NCI-H82 (cell line): Measurements from ENCODE around the gene BPHL.
"Not testable (repeated sequence)": the region's sequence is repeated elsewhere in the genome, so short reads cannot be mapped to it uniquely, and the experiment has no call there.

Experiments
- DNase-seq: peaks from one replicate; lab custom pipeline; 2025; lab: John Stamatoyannopoulos, UW

BPHL gene

GRCh38 chr6:3122823-3123182 lies 4.3 kb downstream of the BPHL start:
- no peak for DNase-seq

DNA sequence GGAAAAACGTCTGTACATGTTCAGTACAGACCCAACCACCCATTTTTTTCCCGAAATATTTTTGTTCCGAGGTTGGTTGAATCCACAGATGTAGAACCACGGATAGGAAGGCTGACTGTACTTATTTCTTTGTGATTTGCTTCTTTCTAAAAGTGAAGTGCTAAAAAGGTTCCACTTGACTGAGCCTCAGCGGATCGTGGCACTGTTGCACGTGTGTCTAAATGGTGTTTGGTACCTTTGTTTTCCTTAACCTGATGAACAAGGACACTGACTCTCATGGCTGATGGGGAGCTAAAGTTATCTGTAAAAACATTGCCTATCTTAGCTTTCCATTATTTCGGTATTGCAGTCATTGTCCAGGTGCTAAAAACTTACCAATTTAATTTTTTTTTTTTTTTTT lies 6.2 kb downstream of the BPHL start:
- DNase-seq: no peak

GRCh38 chr6:3125815-3126214 lies 7.3 kb downstream of the BPHL start:
- no peak for DNase-seq

GRCh38 chr6:3128356-3129108 lies 10.0 kb downstream of the BPHL start:
- DNase-seq: no peak

DNA sequence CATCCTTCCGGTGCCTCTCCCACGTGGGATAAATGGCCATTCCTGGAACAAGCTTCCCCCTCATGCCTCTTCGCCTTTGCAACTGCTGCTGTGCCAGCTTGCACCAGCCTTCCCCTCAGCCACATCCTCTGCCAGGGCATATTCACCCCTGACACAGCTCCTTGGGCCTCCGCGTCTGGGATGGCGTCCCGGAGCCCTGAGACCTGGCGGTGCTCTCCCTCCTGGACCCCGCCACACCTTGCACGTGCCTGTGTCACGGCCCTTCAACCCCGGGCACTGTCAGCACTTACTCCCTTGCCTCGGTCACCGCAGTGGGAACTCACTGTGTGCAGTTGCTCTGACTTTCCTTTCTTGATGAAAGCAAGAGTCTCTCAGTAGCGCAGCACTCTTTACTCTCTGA lies 13.2 kb downstream of the BPHL start:
- no peak for DNase-seq

DNA sequence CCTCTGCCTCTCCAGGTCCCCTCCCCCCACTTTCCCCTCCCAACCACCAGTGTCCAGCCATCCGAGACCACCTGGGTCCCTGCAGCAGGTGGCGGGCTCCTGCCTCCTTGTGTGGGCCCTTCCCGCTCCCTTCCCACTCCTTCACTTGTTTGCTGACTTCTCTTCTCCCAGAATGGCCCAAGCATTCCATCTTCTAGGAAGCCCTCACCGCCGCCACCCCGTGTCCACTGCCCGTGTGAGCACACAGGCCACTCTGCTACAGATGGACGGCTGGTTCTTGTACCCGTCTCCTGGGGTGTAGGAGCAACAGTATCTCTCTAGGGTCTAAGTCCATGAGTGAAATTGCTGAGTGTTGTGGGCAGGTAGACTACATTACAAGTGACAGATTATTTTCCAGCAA lies 15.0 kb downstream of the BPHL start:
- no peak for DNase-seq

DNA sequence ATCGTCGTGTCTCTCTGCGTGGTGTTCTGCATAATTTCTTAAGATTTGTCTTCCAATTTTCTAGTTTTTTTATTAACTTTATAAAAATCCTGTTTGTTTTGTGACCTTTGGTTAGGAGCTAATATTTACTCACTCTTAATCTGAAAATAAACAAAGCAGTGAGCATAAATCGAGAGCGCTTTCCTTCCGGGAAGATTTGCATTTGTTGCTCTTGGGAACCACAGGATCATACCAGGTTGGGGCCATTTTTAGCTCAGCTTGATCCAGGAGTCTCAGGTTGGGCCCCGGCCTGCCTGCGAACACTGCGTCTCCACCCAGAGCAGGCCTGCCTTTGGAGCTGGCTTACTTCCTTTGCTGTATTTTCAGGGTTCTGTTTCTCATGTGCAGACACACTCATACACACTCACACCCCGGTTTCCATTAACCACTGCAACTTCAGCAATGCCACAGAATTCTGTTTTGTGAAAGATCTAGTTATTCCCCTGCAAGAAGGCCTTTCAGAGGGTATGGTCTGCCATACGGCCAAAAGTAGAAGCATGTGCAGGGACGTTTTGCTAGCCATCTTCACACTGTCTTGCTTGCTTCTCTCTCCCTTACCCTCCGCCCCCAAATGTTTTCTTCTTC lies 17.3 kb downstream of the BPHL start:
- DNase-seq: no peak

DNA sequence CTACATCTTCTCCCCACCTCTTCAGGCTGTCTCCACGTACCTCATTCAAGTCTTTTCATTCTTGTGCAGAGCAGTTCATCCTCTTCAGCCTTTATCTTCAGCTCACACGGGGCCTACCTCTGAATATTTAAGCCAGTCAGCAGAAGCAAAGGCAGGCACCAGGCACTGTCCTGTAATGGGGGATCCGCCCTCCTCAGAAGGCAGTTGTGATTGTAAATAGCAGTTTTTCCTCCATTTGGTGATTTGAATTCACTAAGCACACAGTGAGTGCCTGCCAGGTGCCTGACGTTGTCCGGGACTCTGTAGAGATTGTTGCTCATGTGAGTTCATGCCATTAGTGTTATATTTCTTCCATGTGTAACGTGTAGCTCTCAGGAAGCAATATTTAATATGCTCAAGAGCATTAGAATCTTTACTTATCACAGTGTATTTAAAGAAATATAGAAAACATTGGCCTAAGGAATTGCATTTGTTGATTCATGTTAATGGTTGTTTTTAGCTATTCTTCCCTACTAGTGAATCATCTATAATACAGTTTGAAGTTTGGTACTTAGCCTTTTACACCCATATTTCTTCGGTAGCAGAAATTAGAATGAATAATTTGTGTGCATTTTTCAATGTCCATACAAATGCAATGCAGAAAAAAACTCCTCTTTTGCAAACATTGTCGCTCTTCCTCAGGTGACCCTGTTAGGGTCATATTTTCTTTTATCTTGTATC lies 17.9 kb downstream of the BPHL start:
- no peak for DNase-seq

GRCh38 chr6:3137057-3137777 lies 18.7 kb downstream of the BPHL start:
- DNase-seq: no peak

DNA sequence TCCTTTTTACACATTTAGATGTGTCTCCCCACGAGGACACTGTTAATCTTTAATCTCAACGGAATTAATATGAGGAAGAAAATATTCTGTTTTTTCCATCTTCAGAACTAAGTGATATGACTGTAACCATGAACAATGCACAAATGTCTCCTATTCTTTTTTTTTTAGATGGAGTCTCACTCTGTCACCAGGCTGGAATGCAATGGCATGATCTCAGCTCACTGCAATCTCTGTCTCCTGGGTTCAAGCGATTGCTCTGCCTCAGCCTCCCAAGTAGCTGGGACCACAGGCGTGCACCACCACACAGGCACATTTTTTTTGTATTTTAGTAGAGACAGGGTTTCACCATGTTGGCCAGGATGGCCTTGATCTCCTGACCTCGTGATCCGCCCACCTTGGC lies 19.4 kb downstream of the BPHL start:
- not testable (repeated sequence) for DNase-seq

GRCh38 chr6:3138341-3138740 lies 19.8 kb downstream of the BPHL start:
- DNase-seq: no peak

GRCh38 chr6:3139090-3139903 lies 20.8 kb downstream of the BPHL start:
- peak; percentile 36 for DNase-seq

DNA sequence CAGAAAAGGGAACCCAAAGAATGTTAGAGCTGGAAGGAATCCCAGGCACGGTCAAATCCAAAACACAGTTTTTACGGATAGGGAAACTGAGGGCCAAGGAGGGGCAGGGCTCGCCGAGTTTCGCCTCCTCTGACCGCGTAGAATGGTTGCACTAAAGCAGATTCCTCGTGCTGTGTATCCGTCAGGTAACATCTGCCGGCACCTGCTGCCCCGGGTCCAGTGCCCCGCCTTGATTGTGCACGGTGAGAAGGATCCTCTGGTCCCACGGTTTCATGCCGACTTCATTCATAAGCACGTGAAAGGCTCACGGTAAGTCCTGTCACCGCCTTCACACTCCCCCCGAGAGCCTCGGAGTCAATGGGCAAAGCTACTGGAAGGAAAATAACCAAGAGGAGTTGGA lies 21.7 kb downstream of the BPHL start:
- DNase-seq: no peak

DNA sequence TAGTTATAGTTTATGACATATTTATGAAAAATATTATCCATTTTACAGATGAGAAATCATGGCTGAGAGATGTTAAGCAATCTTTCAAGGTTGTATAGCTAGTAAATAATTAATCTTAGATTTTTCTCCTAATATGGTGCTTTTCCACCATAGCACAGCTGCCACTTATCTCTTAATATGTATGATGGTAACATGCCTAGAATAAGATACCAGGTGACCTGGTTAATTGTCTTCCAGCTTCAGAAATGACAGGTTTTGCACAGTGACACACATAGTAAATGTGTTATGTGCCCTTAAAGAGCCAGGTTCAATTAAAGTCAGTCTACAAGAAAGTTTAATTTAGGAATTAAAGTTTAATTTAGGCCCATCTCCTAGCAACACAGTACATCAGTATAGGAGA lies 24.0 kb downstream of the BPHL start:
- DNase-seq: no peak

DNA sequence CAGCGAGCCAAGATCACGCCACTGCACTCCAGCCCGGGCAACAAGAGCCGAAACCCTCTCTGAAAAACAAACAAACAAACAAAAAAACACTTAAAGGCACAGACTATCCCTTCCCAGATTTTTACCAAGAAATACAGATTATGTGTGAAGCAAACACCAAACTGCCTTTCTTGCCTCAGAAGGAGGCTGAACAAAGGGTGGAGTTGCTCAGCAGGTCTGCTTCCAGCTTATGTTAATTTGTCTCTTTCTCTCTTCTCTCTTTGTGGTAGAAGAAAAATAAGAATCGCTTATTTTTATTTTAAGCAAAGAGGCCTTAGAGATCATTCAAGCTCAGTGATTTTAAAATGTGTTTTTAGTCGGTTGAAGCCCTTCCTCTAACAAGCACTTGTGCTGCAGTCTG lies 24.6 kb downstream of the BPHL start:
- no peak for DNase-seq

GRCh38 chr6:3144571-3144970 lies 26.1 kb downstream of the BPHL start:
- no peak for DNase-seq

DNA sequence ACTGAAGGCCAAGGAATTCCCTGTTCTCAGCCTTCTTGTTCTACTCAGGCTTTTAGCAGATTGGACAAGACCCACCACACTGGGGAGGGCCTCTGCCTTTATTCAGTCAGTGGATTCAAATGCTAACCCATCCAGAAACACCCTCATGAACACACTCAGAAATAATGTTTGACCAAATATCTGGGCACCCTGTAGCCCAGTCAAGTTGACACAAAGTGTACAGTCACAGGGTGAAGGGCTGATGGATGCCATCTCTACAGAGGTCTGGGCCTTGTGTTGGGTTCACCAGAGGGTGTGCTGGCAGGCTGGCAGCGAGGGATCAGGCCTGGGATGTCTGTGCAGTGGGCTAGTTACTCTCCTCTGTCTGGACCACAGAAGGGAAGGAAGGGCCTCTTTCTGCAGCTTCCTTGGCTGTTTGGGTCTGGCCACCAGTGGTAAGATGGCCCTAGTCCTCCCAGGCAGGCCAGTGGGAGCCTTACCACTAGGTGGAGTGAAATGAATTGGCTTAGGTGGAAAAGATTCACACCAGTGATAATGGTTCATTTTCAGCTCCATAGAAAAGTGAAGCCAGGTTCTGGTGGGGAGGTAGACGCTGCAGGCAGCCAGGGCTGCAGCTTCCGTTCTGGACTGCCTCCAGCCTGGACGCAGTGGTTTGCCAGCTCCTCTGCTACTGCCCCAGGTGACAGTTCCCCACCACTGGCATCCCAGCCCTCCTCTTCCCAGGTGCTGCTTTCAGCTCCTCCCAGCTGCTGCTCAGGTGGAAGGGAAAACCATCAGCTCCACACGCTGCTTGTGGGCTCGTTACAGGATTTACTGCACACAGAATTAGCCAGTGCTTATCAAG lies 29.6 kb downstream of the BPHL start:
- DNase-seq: no peak

DNA sequence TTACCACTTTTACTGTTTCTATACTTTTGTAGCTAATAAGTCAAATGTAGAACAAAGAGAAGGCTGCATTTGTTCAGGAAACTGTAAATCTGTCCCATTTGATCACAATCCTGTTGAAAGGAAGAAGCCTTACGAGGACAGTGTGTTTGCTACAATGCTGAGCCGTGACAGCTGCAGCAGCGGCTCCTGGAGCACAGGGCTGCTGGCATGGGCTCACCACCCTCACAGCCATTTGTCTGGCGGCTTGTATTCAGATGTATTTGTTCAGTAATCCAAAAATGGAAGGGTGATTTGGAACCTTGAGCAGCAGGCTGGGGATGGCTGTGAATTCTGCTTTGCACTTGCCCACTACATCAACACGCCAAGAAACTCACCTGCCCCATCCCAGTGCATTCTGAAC lies 33.2 kb downstream of the BPHL start:
- DNase-seq: peak; percentile 68

DNA sequence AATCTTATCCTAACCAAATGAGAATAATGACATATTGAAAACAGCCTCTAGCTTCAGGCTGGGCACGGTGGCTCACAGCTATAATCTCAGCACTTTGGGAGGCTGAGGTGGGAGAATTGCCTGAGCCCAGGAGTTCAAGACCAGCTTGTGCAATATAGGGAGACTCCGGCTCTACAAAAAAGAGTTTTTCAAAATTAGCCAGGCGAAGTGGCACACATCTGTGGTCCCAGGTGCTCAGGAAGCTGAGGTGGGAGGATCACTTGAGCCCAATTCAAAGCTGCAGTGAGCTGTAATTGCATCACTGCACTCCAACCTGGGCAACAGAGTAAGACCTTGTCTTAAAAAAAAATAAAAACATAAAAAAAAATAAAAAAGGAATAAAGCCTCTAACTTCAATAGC lies 34.2 kb downstream of the BPHL start:
- no peak for DNase-seq

DNA sequence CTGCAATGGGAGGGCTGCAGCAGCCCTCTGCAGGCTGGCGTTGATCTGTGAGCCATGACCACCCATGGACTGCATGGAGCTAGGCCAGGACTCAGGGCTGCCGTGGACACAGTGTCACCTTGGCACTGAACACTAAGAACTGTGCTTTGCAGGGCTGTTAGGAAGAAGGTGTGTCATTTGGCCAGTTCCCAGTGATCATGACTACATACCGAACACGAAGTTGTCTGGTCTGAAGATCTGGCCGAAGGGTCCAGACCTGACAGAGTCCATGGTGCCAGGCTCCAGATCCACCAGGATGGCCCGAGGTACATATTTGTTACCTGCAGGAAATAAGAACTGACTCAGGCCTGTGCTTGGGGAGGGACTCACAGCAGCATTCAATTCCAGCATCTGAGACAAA lies 36.9 kb downstream of the BPHL start:
- not testable (repeated sequence) for DNase-seq
